Measurements from ENCODE around the gene PET100. TPM values are rescaled to one million over a fixed set of nuclear protein-coding genes. Genes with fewer than 3 reads are reported as not detected.

Gene PET100
- total RNA-seq, 2 experiments from 2014 or later = 45.1 to 99.4 TPM

- no peaks in the 10 kb centered on the region for H3K4me1 Mint-ChIP-seq
- no peak overlapping the region for H3K27ac Mint-ChIP-seq
- POLR2A ChIA-PET = interaction anchor here (0.9 kb wide), 1 partner anchor 186 kb away, joined by 3 read pairs; no protein-coding TSS in a partner anchor
- no peak for DNase-seq
- ATAC-seq = no peak
- no peak overlapping the region for H3K4me3 Mint-ChIP-seq
- intact Hi-C loops (cut with DNase I, micrococcal nuclease) = no loop called here
- CTCF ChIA-PET = interaction anchor here (0.6 kb wide), 1 partner anchor 339 kb away, joined by 4 read pairs; no protein-coding TSS in a partner anchor
- H3K9me3 Mint-ChIP-seq (ENCODE audit: low read depth) = peaks cover 2% of the 10 kb centered on the region
- no peaks in the 10 kb centered on the region for H3K27me3 Mint-ChIP-seq
- peaks cover 6% of the 10 kb centered on the region for H3K36me3 Mint-ChIP-seq (ENCODE audit: low read depth)
These were observed 15.6 kb downstream of the PET100 start for GRCh38 chr19:7645163-7645562.

GRCh38 chr19:7645656-7646425, 16.2 kb downstream of the PET100 start:
- no peak overlapping the region for H3K27ac Mint-ChIP-seq
- ChIA-PET CTCF (interaction anchor here (0.6 kb wide), 1 partner anchor 339 kb away, joined by 4 read pairs; no protein-coding TSS in a partner anchor), POLR2A (no interaction called here)
- intact Hi-C loops (cut with DNase I, micrococcal nuclease) = no loop called here
- H3K4me3 Mint-ChIP-seq = no peak overlapping the region
- DNase-seq (no peak), ATAC-seq (no peak)
- peaks cover 4% of the 10 kb centered on the region for H3K36me3 Mint-ChIP-seq (ENCODE audit: low read depth)
- no peaks in the 10 kb centered on the region for H3K4me1 Mint-ChIP-seq
- H3K9me3 Mint-ChIP-seq (ENCODE audit: low read depth) = no peaks in the 10 kb centered on the region
- no peaks in the 10 kb centered on the region for H3K27me3 Mint-ChIP-seq

GRCh38 chr19:7646426-7646700, 16.8 kb downstream of the PET100 start:
- ChIA-PET CTCF (no interaction called here), POLR2A (no interaction called here)
- H3K9me3 Mint-ChIP-seq (ENCODE audit: low read depth) = no peaks in the 10 kb centered on the region
- no peaks in the 10 kb centered on the region for H3K27me3 Mint-ChIP-seq
- H3K4me3 Mint-ChIP-seq = no peak overlapping the region
- no peak overlapping the region for H3K27ac Mint-ChIP-seq
- H3K4me1 Mint-ChIP-seq = no peaks in the 10 kb centered on the region
- ATAC-seq (no peak), DNase-seq (no peak)
- intact Hi-C loops (cut with DNase I, micrococcal nuclease) = no loop called here
- peaks cover 4% of the 10 kb centered on the region for H3K36me3 Mint-ChIP-seq (ENCODE audit: low read depth)

- Mint-ChIP-seq H3K36me3 (ENCODE audit: low read depth) (peaks cover 4% of the 10 kb centered on the region), H3K4me3 (no peak overlapping the region), H3K27ac (no peak overlapping the region), H3K4me1 (peaks cover 2% of the 10 kb centered on the region), H3K9me3 (ENCODE audit: low read depth) (no peaks in the 10 kb centered on the region), H3K27me3 (no peaks in the 10 kb centered on the region)
- ChIA-PET CTCF (no interaction called here), POLR2A (no interaction called here)
- DNase-seq = no peak
- intact Hi-C loops (cut with DNase I, micrococcal nuclease) = no loop called here
- ATAC-seq = no peak
These were observed 17.6 kb downstream of the PET100 start for GRCh38 chr19:7647156-7647555.

GRCh38 chr19:7648265-7649014, 18.8 kb downstream of the PET100 start:
- ChIA-PET POLR2A (interaction anchor here (0.7 kb wide), 1 partner anchor 707 kb away, joined by 8 read pairs; no protein-coding TSS in a partner anchor), CTCF (interaction anchor here (0.7 to 1.4 kb wide), 5 partner anchors 33 to 221 kb away, joined by 3 to 5 read pairs (median 3); partner anchors contain the start of gene TRAPPC5)
- Mint-ChIP-seq H3K4me1 (peaks cover 8% of the 10 kb centered on the region), H3K27ac (no peak overlapping the region), H3K27me3 (no peaks in the 10 kb centered on the region), H3K4me3 (no peak overlapping the region), H3K9me3 (ENCODE audit: low read depth) (no peaks in the 10 kb centered on the region), H3K36me3 (ENCODE audit: low read depth) (peaks cover 4% of the 10 kb centered on the region)
- no peak for DNase-seq
- intact Hi-C loops (cut with DNase I, micrococcal nuclease) = no loop called here
- ATAC-seq = no peak

- ChIA-PET CTCF (interaction anchor here (3.3 kb wide), 1 partner anchor 150 kb away, joined by 24 read pairs; no protein-coding TSS in a partner anchor), POLR2A (no interaction called here)
- no peak for ATAC-seq
- Mint-ChIP-seq H3K9me3 (ENCODE audit: low read depth) (no peaks in the 10 kb centered on the region), H3K36me3 (ENCODE audit: low read depth) (no peaks in the 10 kb centered on the region), H3K4me1 (peaks cover 8% of the 10 kb centered on the region), H3K27me3 (no peaks in the 10 kb centered on the region), H3K4me3 (no peak overlapping the region), H3K27ac (no peak overlapping the region)
- DNase-seq = no peak
- intact Hi-C loops (cut with DNase I, micrococcal nuclease) = no loop called here
These were observed 20.6 kb downstream of the PET100 start for GRCh38 chr19:7650148-7650547.

GRCh38 chr19:7652061-7652641, 22.6 kb downstream of the PET100 start:
- intact Hi-C loops (cut with DNase I, micrococcal nuclease) = loop anchor here (1.0 to 2.0 kb wide), 4 partner anchors 27 to 149 kb away; partner anchors contain the start of gene TRAPPC5 (in 1 of the 2)
- Mint-ChIP-seq H3K4me3 (peak overlapping the region; percentile 37), H3K4me1 (peaks cover 17% of the 10 kb centered on the region), H3K27me3 (no peaks in the 10 kb centered on the region), H3K36me3 (ENCODE audit: low read depth) (no peaks in the 10 kb centered on the region), H3K9me3 (ENCODE audit: low read depth) (no peaks in the 10 kb centered on the region), H3K27ac (peak overlapping the region; percentile 61)
- peak; percentile 92 for DNase-seq
- peak; percentile 85 for ATAC-seq
- ChIA-PET POLR2A (interaction anchor here (0.5 to 0.6 kb wide), 3 partner anchors 48 to 704 kb away, joined by 4 to 6 read pairs (median 4); no protein-coding TSS in a partner anchor), CTCF (interaction anchor here (0.6 to 3.3 kb wide), 10 partner anchors 8 to 199 kb away, joined by 3 to 24 read pairs (median 6); partner anchors contain the start of genes PET100, STXBP2, TRAPPC5 and XAB2)

GRCh38 chr19:7654401-7654800, 24.8 kb downstream of the PET100 start:
- peaks cover 31% of the 10 kb centered on the region for H3K4me1 Mint-ChIP-seq
- intact Hi-C loops (cut with DNase I, micrococcal nuclease) = no loop called here
- no peaks in the 10 kb centered on the region for H3K27me3 Mint-ChIP-seq
- ChIA-PET POLR2A (interaction anchor here (0.6 kb wide), 1 partner anchor 9 kb away, joined by 3 read pairs; no protein-coding TSS in a partner anchor), CTCF (interaction anchor here (0.7 to 1.2 kb wide), 3 partner anchors 24 to 86 kb away, joined by 3 to 4 read pairs (median 3); partner anchors contain the start of gene TRAPPC5)
- no peak for ATAC-seq
- H3K27ac Mint-ChIP-seq = no peak overlapping the region
- no peak for DNase-seq
- H3K36me3 Mint-ChIP-seq (ENCODE audit: low read depth) = no peaks in the 10 kb centered on the region
- no peaks in the 10 kb centered on the region for H3K9me3 Mint-ChIP-seq (ENCODE audit: low read depth)
- no peak overlapping the region for H3K4me3 Mint-ChIP-seq

GRCh38 chr19:7655581-7655980, 26.0 kb downstream of the PET100 start:
- Mint-ChIP-seq H3K27ac (no peak overlapping the region), H3K4me3 (no peak overlapping the region), H3K4me1 (peaks cover 31% of the 10 kb centered on the region), H3K27me3 (no peaks in the 10 kb centered on the region), H3K36me3 (ENCODE audit: low read depth) (no peaks in the 10 kb centered on the region), H3K9me3 (ENCODE audit: low read depth) (no peaks in the 10 kb centered on the region)
- POLR2A ChIA-PET = interaction anchor here (0.5 to 0.6 kb wide), 2 partner anchors 20 to 249 kb away, joined by 3 read pairs; no protein-coding TSS in a partner anchor
- intact Hi-C loops (cut with DNase I, micrococcal nuclease) = no loop called here
- no peak for DNase-seq
- no peak for ATAC-seq
- CTCF ChIA-PET = interaction anchor here (0.7 to 1.4 kb wide), 3 partner anchors 25 to 290 kb away, joined by 3 read pairs; partner anchors contain the start of gene TRAPPC5

- Mint-ChIP-seq H3K36me3 (ENCODE audit: low read depth) (no peaks in the 10 kb centered on the region), H3K9me3 (ENCODE audit: low read depth) (no peaks in the 10 kb centered on the region), H3K4me1 (peaks cover 28% of the 10 kb centered on the region), H3K27ac (peak overlapping the region; percentile 37), H3K4me3 (no peak overlapping the region), H3K27me3 (no peaks in the 10 kb centered on the region)
- peak; percentile 72 for ATAC-seq
- CTCF ChIA-PET = interaction anchor here (1.1 to 2.1 kb wide), 3 partner anchors 12 to 24 kb away, joined by 4 to 8 read pairs (median 4); partner anchors contain the start of genes RETN and TRAPPC5
- DNase-seq = peak; percentile 74
- intact Hi-C loops (cut with DNase I, micrococcal nuclease) = no loop called here
- POLR2A ChIA-PET = no interaction called here
These were observed 27.6 kb downstream of the PET100 start for GRCh38 chr19:7657131-7657751.
